Trophoblast cell (in vitro differentiated cells and primary cell): ENCODE data around the gene CFAP46.

Experiments
- DNase-seq, 2 donors: peaks; one replicate each; pipeline ENCODE4 v3.0.0-alpha.2; 2016
- H2AFZ ChIP-seq: 2 replicates; pipeline ENCODE4 v1.6.1; 2013; ENCODE audit warnings: low read length, moderate library complexity, mild to moderate bottlenecking; ENCODE audit not compliant: insufficient read depth, poor library complexity
- H2AK5ac ChIP-seq: 2 replicates; pipeline ENCODE4 v1.6.1; 2013; ENCODE audit warnings: mild to moderate bottlenecking, low read length
- H2BK120ac ChIP-seq: 2 replicates; pipeline ENCODE4 v1.6.1; 2013; ENCODE audit warnings: low read length, mild to moderate bottlenecking, moderate library complexity; ENCODE audit not compliant: insufficient read depth, poor library complexity
- H2BK12ac ChIP-seq: 2 replicates; pipeline ENCODE4 v1.6.1; 2013; ENCODE audit warnings: mild to moderate bottlenecking, low read length, moderate library complexity
- H2BK5ac ChIP-seq: 2 replicates; pipeline ENCODE4 v1.6.1; 2013; ENCODE audit warnings: low read length, low read depth, moderate library complexity, mild to moderate bottlenecking; ENCODE audit not compliant: poor library complexity
- H3K14ac ChIP-seq: 2 replicates; pipeline ENCODE4 v1.6.1; 2013; ENCODE audit warnings: mild to moderate bottlenecking, low read length
- H3K18ac ChIP-seq: 2 replicates; pipeline ENCODE4 v1.6.1; 2013; ENCODE audit warnings: mild to moderate bottlenecking, low read length
- H3K23ac ChIP-seq: 2 replicates; pipeline ENCODE4 v1.6.1; 2013; ENCODE audit warnings: low read length
- H3K27ac ChIP-seq: 2 replicates; pipeline ENCODE4 v1.5.1; 2013; ENCODE audit warnings: low read depth, mild to moderate bottlenecking, inconsistent platforms, low read length, moderate library complexity
- H3K27me3 ChIP-seq: 2 replicates; pipeline ENCODE4 v1.6.1; 2013; ENCODE audit warnings: inconsistent platforms, mild to moderate bottlenecking, low read length, moderate library complexity; ENCODE audit not compliant: insufficient read depth
- H3K36me3 ChIP-seq, 2 experiments: 1 replicate in 1 of 2; 2 replicates in 1 of 2; pipeline ENCODE4 v1.6.1; 2013; ENCODE audit warnings: low read length in 2 of 2, mild to moderate bottlenecking in 2 of 2, moderate library complexity in 1 of 2; ENCODE audit not compliant: insufficient read depth in 2 of 2, control insufficient read depth in 1 of 2
- H3K4ac ChIP-seq: 2 replicates; pipeline ENCODE4 v1.6.1; 2013; ENCODE audit warnings: low read depth, mild to moderate bottlenecking, low read length, moderate library complexity
- H3K4me1 ChIP-seq, 2 experiments: 1 replicate in 1 of 2; 2 replicates in 1 of 2; pipeline ENCODE4 v1.6.1; 2013; ENCODE audit warnings: low read length in 2 of 2, mild to moderate bottlenecking in 2 of 2, moderate library complexity in 1 of 2; ENCODE audit not compliant: insufficient read depth in 2 of 2, control insufficient read depth in 1 of 2
- H3K4me2 ChIP-seq: 2 replicates; pipeline ENCODE4 v1.6.1; 2013; ENCODE audit warnings: inconsistent platforms, mild to moderate bottlenecking, low read length, moderate library complexity
- H3K4me3 ChIP-seq: 2 replicates; pipeline ENCODE4 v1.5.1; 2013; ENCODE audit warnings: mild to moderate bottlenecking, low read depth, low read length, inconsistent platforms
- H3K79me1 ChIP-seq: one replicate; pipeline ENCODE4 v1.6.1; 2013; ENCODE audit warnings: low read length
- H3K79me2 ChIP-seq: 2 replicates; pipeline ENCODE4 v1.6.1; 2013; ENCODE audit warnings: low read length, mild to moderate bottlenecking; ENCODE audit not compliant: control insufficient read depth, insufficient read depth, poor library complexity
- H3K9ac ChIP-seq: 2 replicates; pipeline ENCODE4 v1.6.1; 2013; ENCODE audit warnings: mild to moderate bottlenecking, low read length
- H3K9me3 ChIP-seq: 2 replicates; pipeline ENCODE4 v1.6.1; 2013; ENCODE audit warnings: low read depth, mild to moderate bottlenecking, control low read depth, inconsistent platforms, low read length; ENCODE audit not compliant: insufficient read depth
- H4K12ac ChIP-seq: 2 replicates; pipeline ENCODE4 v1.6.1; 2013; ENCODE audit warnings: low read depth, mild to moderate bottlenecking, low read length, moderate library complexity
- H4K8ac ChIP-seq: 2 replicates; pipeline ENCODE4 v1.6.1; 2013; ENCODE audit warnings: low read depth, mild to moderate bottlenecking, low read length, moderate library complexity
- H4K91ac ChIP-seq: one replicate; pipeline ENCODE4 v1.6.1; 2013; ENCODE audit warnings: low read depth, mild to moderate bottlenecking, low read length, moderate library complexity
- WGBS: extraction: QIAGEN DNeasy Blood & Tissue Kit; methylation state at CpG from one replicate; pipeline ENCODE4 v1.1.7; 2013; ENCODE audit warnings: missing lambda C conversion rate; ENCODE audit not compliant: insufficient read length, insufficient coverage; ENCODE audit errors: extremely low coverage; 5-methylcytosine and 5-hydroxymethylcytosine counted together

The CFAP46 gene

DNA sequence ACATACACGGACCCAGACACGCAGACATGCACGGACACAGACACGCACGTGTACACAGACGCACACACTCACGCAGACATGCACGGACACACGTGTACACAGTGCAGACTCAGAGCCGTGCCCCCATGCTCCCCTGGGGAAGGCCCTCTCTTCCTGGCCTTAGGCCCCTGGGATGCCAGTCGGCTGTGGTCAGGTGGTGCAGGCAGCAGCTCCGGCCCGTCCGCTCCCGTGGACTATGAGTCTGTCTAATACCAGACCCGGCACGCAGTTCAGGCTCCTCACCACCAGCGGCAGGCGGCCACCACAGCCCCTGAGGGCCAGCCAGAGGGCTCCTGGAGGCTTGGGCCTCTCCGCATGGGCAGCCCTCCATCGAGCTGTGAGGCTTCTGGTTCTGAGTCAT is 104.5 kb downstream of the CFAP46 start:
- Histone ChIP-seq H3K4me3 (peak overlapping the region; percentile 56), H3K27ac (no peak overlapping the region), H3K79me2 (no peaks in the 10 kb centered on the region), H3K4ac (no peak overlapping the region), H3K9ac (no peak overlapping the region), H2BK12ac (no peak overlapping the region), H3K79me1 (no peaks in the 10 kb centered on the region), H2BK5ac (no peak overlapping the region), H3K23ac (no peak overlapping the region), H3K27me3 (no peaks in the 10 kb centered on the region), H3K4me1 (no peaks in the 10 kb centered on the region), H4K8ac (no peak overlapping the region), H4K12ac (no peak overlapping the region), H2AK5ac (no peak overlapping the region), H3K14ac (no peak overlapping the region), H2AFZ (no peak overlapping the region), H2BK120ac (no peak overlapping the region), H4K91ac (no peak overlapping the region), H3K9me3 (peaks cover 23% of the 10 kb centered on the region), H3K18ac (no peak overlapping the region), H3K4me2 (no peak overlapping the region), H3K36me3 (no peaks in the 10 kb centered on the region)
- WGBS, result no CpG with 5 or more reads among the region's 21 CpGs
- no peak for DNase-seq

DNA sequence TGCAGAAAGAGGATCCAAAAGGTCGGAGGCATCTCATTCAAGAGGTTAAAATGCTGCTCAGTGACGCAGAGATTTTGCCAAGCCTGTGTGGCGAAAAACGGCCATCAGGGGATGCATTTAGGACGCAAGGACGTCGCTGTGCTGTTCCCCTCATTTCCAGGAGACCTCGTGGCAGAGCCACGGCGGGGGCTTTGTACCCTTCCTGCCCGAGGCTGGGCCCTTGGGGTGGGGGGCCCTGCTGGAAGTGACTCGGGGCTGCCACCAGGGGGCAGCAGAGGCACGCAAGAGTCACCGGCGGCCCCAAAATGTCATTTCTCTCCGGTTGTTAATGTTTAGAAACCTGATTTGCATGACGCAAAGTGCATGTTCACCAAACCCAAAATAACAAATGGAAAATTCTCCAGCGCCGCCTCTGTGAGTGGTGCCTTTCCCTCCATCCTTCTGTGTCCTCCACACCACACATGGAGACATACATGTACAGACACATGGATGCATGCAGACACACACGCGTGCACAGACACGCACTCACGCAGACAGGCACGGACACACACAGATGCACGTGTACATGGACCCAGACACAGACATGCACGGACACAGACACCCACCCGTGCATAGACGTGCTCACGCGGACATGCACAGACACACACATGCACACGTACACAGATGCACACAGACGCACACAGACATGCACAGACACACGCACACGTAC is 105.4 kb downstream of the CFAP46 start:
- Histone ChIP-seq H3K27ac (no peak overlapping the region), H3K9ac (no peak overlapping the region), H2AK5ac (no peak overlapping the region), H3K4ac (no peak overlapping the region), H3K18ac (no peak overlapping the region), H3K4me3 (peak overlapping the region; percentile 56), H2BK5ac (no peak overlapping the region), H3K27me3 (no peaks in the 10 kb centered on the region), H3K4me2 (no peak overlapping the region), H3K79me1 (no peaks in the 10 kb centered on the region), H3K23ac (no peak overlapping the region), H3K79me2 (no peaks in the 10 kb centered on the region), H2AFZ (no peak overlapping the region), H2BK120ac (no peak overlapping the region), H3K9me3 (peaks cover 20% of the 10 kb centered on the region), H2BK12ac (no peak overlapping the region), H4K91ac (no peak overlapping the region), H3K36me3 (no peaks in the 10 kb centered on the region), H4K12ac (no peak overlapping the region), H3K4me1 (no peaks in the 10 kb centered on the region), H4K8ac (no peak overlapping the region), H3K14ac (no peak overlapping the region)
- no CpG with 5 or more reads among the region's 34 CpGs for WGBS
- DNase-seq, result peak in 1 of 2 donors; percentile 33

DNA sequence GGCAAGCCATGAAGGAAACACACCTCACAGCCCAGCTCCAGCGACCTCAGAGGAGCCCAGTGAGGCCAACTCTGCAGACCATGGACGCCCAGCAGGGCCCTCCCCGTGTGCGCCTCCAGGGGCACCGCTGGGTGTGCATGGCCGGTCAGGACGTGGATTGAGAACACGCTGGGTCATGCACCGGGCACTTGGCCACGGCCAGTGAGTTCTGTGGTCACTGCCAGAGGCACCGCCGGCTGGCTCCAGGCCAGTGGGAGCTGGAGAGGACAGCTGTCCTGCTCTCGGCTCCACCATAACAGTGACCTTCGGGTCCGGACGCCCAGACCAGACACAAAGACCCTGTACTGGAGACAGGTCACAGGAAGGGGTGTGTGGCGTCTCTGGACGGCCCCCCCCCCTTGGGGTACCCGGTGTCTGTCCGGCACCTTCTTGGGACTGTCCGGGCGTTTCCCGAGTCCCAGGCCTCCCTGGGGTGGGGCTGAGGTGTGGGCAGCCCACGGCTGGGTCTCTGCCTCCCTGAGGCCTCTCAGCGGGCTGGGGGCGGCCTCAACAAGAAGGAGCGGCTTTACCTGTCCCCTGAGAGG is 106.0 kb downstream of the CFAP46 start:
- H3K18ac ChIP-seq, result no peak overlapping the region
- no peak overlapping the region for H3K4me3 ChIP-seq
- H2BK120ac ChIP-seq, result no peak overlapping the region
- H3K14ac ChIP-seq, result no peak overlapping the region
- H3K4ac ChIP-seq, result no peak overlapping the region
- no peak overlapping the region for H3K27ac ChIP-seq
- H3K4me1 ChIP-seq, result no peaks in the 10 kb centered on the region
- WGBS, result no CpG with 5 or more reads among the region's 27 CpGs
- H2AK5ac ChIP-seq, result no peak overlapping the region
- H3K9me3 ChIP-seq, result peaks cover 14% of the 10 kb centered on the region
- H3K79me1 ChIP-seq, result no peaks in the 10 kb centered on the region
- H2BK12ac ChIP-seq, result no peak overlapping the region
- H3K36me3 ChIP-seq, result no peaks in the 10 kb centered on the region
- no peak overlapping the region for H2BK5ac ChIP-seq
- no peak overlapping the region for H4K8ac ChIP-seq
- no peak overlapping the region for H4K12ac ChIP-seq
- no peak overlapping the region for H2AFZ ChIP-seq
- no peaks in the 10 kb centered on the region for H3K79me2 ChIP-seq
- H3K4me2 ChIP-seq, result no peak overlapping the region
- H3K27me3 ChIP-seq, result no peaks in the 10 kb centered on the region
- no peak overlapping the region for H3K9ac ChIP-seq
- no peak for DNase-seq
- H4K91ac ChIP-seq, result no peak overlapping the region
- no peak overlapping the region for H3K23ac ChIP-seq

GRCh38 chr10:132835848-132836233 is 106.5 kb downstream of the CFAP46 start:
- H3K14ac ChIP-seq, result no peak overlapping the region
- H4K8ac ChIP-seq, result no peak overlapping the region
- no peak overlapping the region for H3K4me3 ChIP-seq
- peaks cover 11% of the 10 kb centered on the region for H3K9me3 ChIP-seq
- DNase-seq, result no peak
- no peaks in the 10 kb centered on the region for H3K36me3 ChIP-seq
- H2BK5ac ChIP-seq, result no peak overlapping the region
- no peaks in the 10 kb centered on the region for H3K27me3 ChIP-seq
- no CpG with 5 or more reads among the region's 18 CpGs for WGBS
- no peaks in the 10 kb centered on the region for H3K4me1 ChIP-seq
- no peak overlapping the region for H3K18ac ChIP-seq
- H3K4ac ChIP-seq, result no peak overlapping the region
- no peak overlapping the region for H2AFZ ChIP-seq
- H2AK5ac ChIP-seq, result no peak overlapping the region
- no peak overlapping the region for H2BK120ac ChIP-seq
- no peak overlapping the region for H2BK12ac ChIP-seq
- H3K9ac ChIP-seq, result no peak overlapping the region
- no peak overlapping the region for H3K27ac ChIP-seq
- H3K79me2 ChIP-seq, result no peaks in the 10 kb centered on the region
- H3K79me1 ChIP-seq, result no peaks in the 10 kb centered on the region
- no peak overlapping the region for H3K23ac ChIP-seq
- no peak overlapping the region for H3K4me2 ChIP-seq
- no peak overlapping the region for H4K12ac ChIP-seq
- H4K91ac ChIP-seq, result no peak overlapping the region
